ENCODE results near the gene ENPP1. TPM values are rescaled to one million over a fixed set of nuclear protein-coding genes. Genes with fewer than 3 reads are reported as not detected.
A peak's percentile ranks its signal among the peaks of the same experiment; 100 is the strongest.

ENPP1 gene
- total and polyA plus RNA-seq, 2 donors: 5.7 to 10.4 TPM

GRCh38 chr6:131917318-131917717, 109.5 kb downstream of the ENPP1 start:
- H3K4me3 ChIP-seq (ENCODE audit: low read length in 2 of 2): no peak overlapping the region
- no peaks in the 10 kb centered on the region for H3K36me3 ChIP-seq (ENCODE audit: control insufficient read depth in 2 of 2, insufficient read depth in 2 of 2, low read length in 1 of 2)
- WGBS: 3% methylated on average over 2 of the region's 2 CpGs
- H3K27me3 ChIP-seq (ENCODE audit: control insufficient read depth in 2 of 2, insufficient read depth in 1 of 2, low read length in 1 of 2): peaks cover 0 to 2% of the 10 kb centered on the region in 2 donors
- H3K4me1 ChIP-seq (ENCODE audit: control insufficient read depth in 2 of 2, insufficient read depth in 2 of 2, low read length in 2 of 2): peaks cover 0 to 5% of the 10 kb centered on the region in 2 donors
- H3K27ac ChIP-seq (ENCODE audit: low read depth in 1 of 2, low read length in 1 of 2): no peak overlapping the region
- no peaks in the 10 kb centered on the region for H3K9me3 ChIP-seq (ENCODE audit: control insufficient read depth in 2 of 2, insufficient read depth in 1 of 2, low read length in 1 of 2)
- DNase-seq (ENCODE audit: low read depth in 6 of 9, low spot score in 9 of 9): no peak

GRCh38 chr6:131917763-131918649, 110.2 kb downstream of the ENPP1 start:
- Histone ChIP-seq H3K27me3 (ENCODE audit: control insufficient read depth in 2 of 2, insufficient read depth in 1 of 2, low read length in 1 of 2) (peaks cover 0 to 1% of the 10 kb centered on the region in 2 donors), H3K36me3 (ENCODE audit: control insufficient read depth in 2 of 2, insufficient read depth in 2 of 2, low read length in 1 of 2) (no peaks in the 10 kb centered on the region), H3K4me3 (ENCODE audit: low read length in 2 of 2) (no peak overlapping the region), H3K27ac (ENCODE audit: low read depth in 1 of 2, low read length in 1 of 2) (no peak overlapping the region), H3K4me1 (ENCODE audit: control insufficient read depth in 2 of 2, insufficient read depth in 2 of 2, low read length in 2 of 2) (peaks cover 0 to 5% of the 10 kb centered on the region in 2 donors), H3K9me3 (ENCODE audit: control insufficient read depth in 2 of 2, insufficient read depth in 1 of 2, low read length in 1 of 2) (no peaks in the 10 kb centered on the region)
- WGBS: 63% methylated on average over 6 of the region's 6 CpGs
- no peak for DNase-seq (ENCODE audit: low read depth in 6 of 9, low spot score in 9 of 9)

GRCh38 chr6:131918650-131919355, 111.0 kb downstream of the ENPP1 start:
- Histone ChIP-seq H3K27ac (ENCODE audit: low read depth in 1 of 2, low read length in 1 of 2) (no peak overlapping the region), H3K9me3 (ENCODE audit: control insufficient read depth in 2 of 2, insufficient read depth in 1 of 2, low read length in 1 of 2) (peaks cover 0 to 3% of the 10 kb centered on the region in 2 donors), H3K27me3 (ENCODE audit: control insufficient read depth in 2 of 2, insufficient read depth in 1 of 2, low read length in 1 of 2) (no peaks in the 10 kb centered on the region), H3K36me3 (ENCODE audit: control insufficient read depth in 2 of 2, insufficient read depth in 2 of 2, low read length in 1 of 2) (no peaks in the 10 kb centered on the region), H3K4me3 (ENCODE audit: low read length in 2 of 2) (no peak overlapping the region), H3K4me1 (ENCODE audit: control insufficient read depth in 2 of 2, insufficient read depth in 2 of 2, low read length in 2 of 2) (peaks cover 0 to 5% of the 10 kb centered on the region in 2 donors)
- 86% methylated on average over 9 of the region's 9 CpGs for WGBS
- no peak for DNase-seq (ENCODE audit: low read depth in 6 of 9, low spot score in 9 of 9)

- Histone ChIP-seq H3K36me3 (ENCODE audit: control insufficient read depth in 2 of 2, insufficient read depth in 2 of 2, low read length in 1 of 2) (no peaks in the 10 kb centered on the region), H3K9me3 (ENCODE audit: control insufficient read depth in 2 of 2, insufficient read depth in 1 of 2, low read length in 1 of 2) (peaks cover 0 to 3% of the 10 kb centered on the region in 2 donors), H3K4me1 (ENCODE audit: control insufficient read depth in 2 of 2, insufficient read depth in 2 of 2, low read length in 2 of 2) (peaks cover 0 to 5% of the 10 kb centered on the region in 2 donors), H3K27me3 (ENCODE audit: control insufficient read depth in 2 of 2, insufficient read depth in 1 of 2, low read length in 1 of 2) (no peaks in the 10 kb centered on the region), H3K4me3 (ENCODE audit: low read length in 2 of 2) (no peak overlapping the region), H3K27ac (ENCODE audit: low read depth in 1 of 2, low read length in 1 of 2) (no peak overlapping the region)
- 92% methylated on average over 3 of the region's 3 CpGs for WGBS
- DNase-seq (ENCODE audit: low read depth in 6 of 9, low spot score in 9 of 9): no peak
Observed at GRCh38 chr6:131920656-131921055, 112.8 kb downstream of the ENPP1 start.

DNA sequence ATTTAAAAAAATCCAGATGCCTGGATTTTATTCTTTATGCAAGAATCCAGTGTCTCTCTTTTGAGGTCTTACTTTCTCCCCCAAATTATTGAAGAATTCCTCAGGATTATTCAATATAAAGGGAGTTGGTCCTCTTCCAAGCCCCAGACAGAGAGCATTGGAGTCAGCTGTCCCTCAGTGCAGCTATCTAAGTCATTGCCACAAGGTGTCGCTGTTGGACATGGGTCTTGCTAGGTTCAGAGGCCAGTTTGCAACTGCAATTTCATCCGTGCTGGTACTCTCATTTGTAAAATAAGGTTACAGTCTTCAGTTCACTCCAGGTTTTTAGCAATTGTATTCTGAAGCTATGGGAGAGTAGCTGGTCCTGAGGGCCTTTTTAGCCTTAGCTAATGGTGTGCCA, 115.5 kb downstream of the ENPP1 start:
- WGBS: 46% methylated on average over 2 of the region's 2 CpGs
- no peaks in the 10 kb centered on the region for H3K4me1 ChIP-seq (ENCODE audit: control insufficient read depth in 2 of 2, insufficient read depth in 2 of 2, low read length in 2 of 2)
- H3K27ac ChIP-seq (ENCODE audit: low read depth in 1 of 2, low read length in 1 of 2): no peak overlapping the region
- H3K36me3 ChIP-seq (ENCODE audit: control insufficient read depth in 2 of 2, insufficient read depth in 2 of 2, low read length in 1 of 2): no peaks in the 10 kb centered on the region
- H3K9me3 ChIP-seq (ENCODE audit: control insufficient read depth in 2 of 2, insufficient read depth in 1 of 2, low read length in 1 of 2): peaks cover 0 to 3% of the 10 kb centered on the region in 2 donors
- peak in 8 of 9 donors; percentile 12 to 64 (median 24) for DNase-seq (ENCODE audit: low read depth in 6 of 9, low spot score in 9 of 9)
- no peak overlapping the region for H3K4me3 ChIP-seq (ENCODE audit: low read length in 2 of 2)
- H3K27me3 ChIP-seq (ENCODE audit: control insufficient read depth in 2 of 2, insufficient read depth in 1 of 2, low read length in 1 of 2): no peaks in the 10 kb centered on the region

- no peak for DNase-seq (ENCODE audit: low read depth in 6 of 9, low spot score in 9 of 9)
- H3K36me3 ChIP-seq (ENCODE audit: control insufficient read depth in 2 of 2, insufficient read depth in 2 of 2, low read length in 1 of 2): no peaks in the 10 kb centered on the region
- H3K4me3 ChIP-seq (ENCODE audit: low read length in 2 of 2): no peak overlapping the region
- H3K27me3 ChIP-seq (ENCODE audit: control insufficient read depth in 2 of 2, insufficient read depth in 1 of 2, low read length in 1 of 2): no peaks in the 10 kb centered on the region
- H3K9me3 ChIP-seq (ENCODE audit: control insufficient read depth in 2 of 2, insufficient read depth in 1 of 2, low read length in 1 of 2): peaks cover 0 to 3% of the 10 kb centered on the region in 2 donors
- H3K27ac ChIP-seq (ENCODE audit: low read depth in 1 of 2, low read length in 1 of 2): no peak overlapping the region
- no peaks in the 10 kb centered on the region for H3K4me1 ChIP-seq (ENCODE audit: control insufficient read depth in 2 of 2, insufficient read depth in 2 of 2, low read length in 2 of 2)
- WGBS: 43% methylated on average over 4 of the region's 4 CpGs
Observed at GRCh38 chr6:131924881-131925474, 117.2 kb downstream of the ENPP1 start.

DNA sequence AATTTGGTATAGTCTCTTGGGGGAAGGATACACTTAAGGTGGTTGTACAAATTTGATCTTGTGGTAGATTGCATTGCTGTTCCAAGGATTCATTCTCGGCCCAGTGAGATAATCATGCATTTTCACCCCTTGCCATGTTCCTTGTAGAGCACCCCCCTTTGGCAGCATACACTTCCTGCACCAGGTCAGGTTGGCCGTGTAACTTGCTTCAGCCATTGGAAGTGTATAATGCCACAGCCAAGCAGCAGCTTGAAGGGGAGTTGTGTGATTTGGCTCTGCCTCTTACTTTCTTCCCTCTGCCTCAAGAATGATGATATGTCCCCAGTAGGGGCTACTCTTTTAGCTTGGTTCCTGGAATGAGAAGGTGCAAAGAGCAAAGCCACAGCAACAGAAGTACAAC, 121.4 kb downstream of the ENPP1 start:
- Histone ChIP-seq H3K27me3 (ENCODE audit: control insufficient read depth in 2 of 2, insufficient read depth in 1 of 2, low read length in 1 of 2) (no peaks in the 10 kb centered on the region), H3K36me3 (ENCODE audit: control insufficient read depth in 2 of 2, insufficient read depth in 2 of 2, low read length in 1 of 2) (no peaks in the 10 kb centered on the region), H3K4me3 (ENCODE audit: low read length in 2 of 2) (no peak overlapping the region), H3K9me3 (ENCODE audit: control insufficient read depth in 2 of 2, insufficient read depth in 1 of 2, low read length in 1 of 2) (no peaks in the 10 kb centered on the region), H3K4me1 (ENCODE audit: control insufficient read depth in 2 of 2, insufficient read depth in 2 of 2, low read length in 2 of 2) (no peaks in the 10 kb centered on the region), H3K27ac (ENCODE audit: low read depth in 1 of 2, low read length in 1 of 2) (no peak overlapping the region)
- WGBS: 78% methylated on average over 2 of the region's 2 CpGs
- no peak for DNase-seq (ENCODE audit: low read depth in 6 of 9, low spot score in 9 of 9)

DNA sequence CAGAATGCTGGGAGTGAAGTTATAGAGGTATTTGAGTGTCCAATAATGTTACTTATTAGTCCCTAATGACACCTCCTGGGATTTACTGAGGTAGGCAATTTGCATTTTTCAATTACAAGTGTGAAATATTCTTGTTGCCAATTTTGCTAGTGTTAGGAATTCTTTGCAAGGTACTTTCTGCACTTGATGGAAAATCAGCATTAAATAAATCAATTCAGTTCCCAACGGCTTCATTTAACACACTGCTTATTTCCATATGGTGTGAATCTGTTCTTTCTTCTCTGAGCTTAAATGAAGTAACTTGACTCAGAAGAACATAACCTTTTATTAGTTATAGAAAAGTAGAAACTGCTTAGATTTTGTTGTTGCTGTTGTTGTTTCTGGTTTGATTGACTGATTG, 122.2 kb downstream of the ENPP1 start:
- Histone ChIP-seq H3K27me3 (ENCODE audit: control insufficient read depth in 2 of 2, insufficient read depth in 1 of 2, low read length in 1 of 2) (no peaks in the 10 kb centered on the region), H3K9me3 (ENCODE audit: control insufficient read depth in 2 of 2, insufficient read depth in 1 of 2, low read length in 1 of 2) (no peaks in the 10 kb centered on the region), H3K36me3 (ENCODE audit: control insufficient read depth in 2 of 2, insufficient read depth in 2 of 2, low read length in 1 of 2) (no peaks in the 10 kb centered on the region), H3K4me1 (ENCODE audit: control insufficient read depth in 2 of 2, insufficient read depth in 2 of 2, low read length in 2 of 2) (no peaks in the 10 kb centered on the region), H3K4me3 (ENCODE audit: low read length in 2 of 2) (no peak overlapping the region), H3K27ac (ENCODE audit: low read depth in 1 of 2, low read length in 1 of 2) (no peak overlapping the region)
- 94% methylated on average over 1 of the region's 1 CpG for WGBS
- DNase-seq (ENCODE audit: low read depth in 6 of 9, low spot score in 9 of 9): no peak
